ENCODE measurements around the gene NR2F6.

Gene NR2F6

GRCh38 chr19:17282488-17283125, 36.9 kb upstream of the NR2F6 start:
- Histone ChIP-seq H3K27me3 (ENCODE audit: control insufficient read depth, low read length) (no peaks in the 10 kb centered on the region), H3K27ac (ENCODE audit: low read depth, low read length) (peak overlapping the region; percentile 92), H3F3A (ENCODE audit: control insufficient read depth, insufficient read depth) (peaks cover 24% of the 10 kb centered on the region), H3K4me2 (ENCODE audit: low read length) (peak overlapping the region; percentile 80), H3K9me2 (replicated peaks; ENCODE audit: control insufficient read depth, low read length) (no peaks in the 10 kb centered on the region), H3K4me3 (ENCODE audit: low read length) (peak overlapping the region; percentile 85), H3K4me1 (ENCODE audit: control insufficient read depth, low read length) (peaks cover 38% of the 10 kb centered on the region), H4K20me1 (ENCODE audit: control insufficient read depth, insufficient read depth, low read depth, low read length) (peaks cover 13% of the 10 kb centered on the region; the same call in 1 of the 2 replicates), H3K79me2 (ENCODE audit: control insufficient read depth, low read length) (peaks cover 33% of the 10 kb centered on the region), H3K9me3 (ENCODE audit: control insufficient read depth, insufficient read depth, low read length) (no peaks in the 10 kb centered on the region), H3K36me3 (ENCODE audit: control insufficient read depth, low read length) (peaks cover 60% of the 10 kb centered on the region)
- TF ChIP-seq, protein P1, sequence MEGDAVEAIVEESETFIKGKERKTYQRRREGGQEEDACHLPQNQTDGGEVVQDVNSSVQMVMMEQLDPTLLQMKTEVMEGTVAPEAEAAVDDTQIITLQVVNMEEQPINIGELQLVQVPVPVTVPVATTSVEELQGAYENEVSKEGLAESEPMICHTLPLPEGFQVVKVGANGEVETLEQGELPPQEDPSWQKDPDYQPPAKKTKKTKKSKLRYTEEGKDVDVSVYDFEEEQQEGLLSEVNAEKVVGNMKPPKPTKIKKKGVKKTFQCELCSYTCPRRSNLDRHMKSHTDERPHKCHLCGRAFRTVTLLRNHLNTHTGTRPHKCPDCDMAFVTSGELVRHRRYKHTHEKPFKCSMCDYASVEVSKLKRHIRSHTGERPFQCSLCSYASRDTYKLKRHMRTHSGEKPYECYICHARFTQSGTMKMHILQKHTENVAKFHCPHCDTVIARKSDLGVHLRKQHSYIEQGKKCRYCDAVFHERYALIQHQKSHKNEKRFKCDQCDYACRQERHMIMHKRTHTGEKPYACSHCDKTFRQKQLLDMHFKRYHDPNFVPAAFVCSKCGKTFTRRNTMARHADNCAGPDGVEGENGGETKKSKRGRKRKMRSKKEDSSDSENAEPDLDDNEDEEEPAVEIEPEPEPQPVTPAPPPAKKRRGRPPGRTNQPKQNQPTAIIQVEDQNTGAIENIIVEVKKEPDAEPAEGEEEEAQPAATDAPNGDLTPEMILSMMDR (IDR thresholded peaks at IDR 0.05; ENCODE audit: low read depth, low read length, poor library complexity, severe bottlenecking), result peak; percentile 92
- TF ChIP-seq EZH2phosphoT487 (IDR thresholded peaks at IDR 0.05; ENCODE audit: borderline replicate concordance, low read length), result no peak

DNA sequence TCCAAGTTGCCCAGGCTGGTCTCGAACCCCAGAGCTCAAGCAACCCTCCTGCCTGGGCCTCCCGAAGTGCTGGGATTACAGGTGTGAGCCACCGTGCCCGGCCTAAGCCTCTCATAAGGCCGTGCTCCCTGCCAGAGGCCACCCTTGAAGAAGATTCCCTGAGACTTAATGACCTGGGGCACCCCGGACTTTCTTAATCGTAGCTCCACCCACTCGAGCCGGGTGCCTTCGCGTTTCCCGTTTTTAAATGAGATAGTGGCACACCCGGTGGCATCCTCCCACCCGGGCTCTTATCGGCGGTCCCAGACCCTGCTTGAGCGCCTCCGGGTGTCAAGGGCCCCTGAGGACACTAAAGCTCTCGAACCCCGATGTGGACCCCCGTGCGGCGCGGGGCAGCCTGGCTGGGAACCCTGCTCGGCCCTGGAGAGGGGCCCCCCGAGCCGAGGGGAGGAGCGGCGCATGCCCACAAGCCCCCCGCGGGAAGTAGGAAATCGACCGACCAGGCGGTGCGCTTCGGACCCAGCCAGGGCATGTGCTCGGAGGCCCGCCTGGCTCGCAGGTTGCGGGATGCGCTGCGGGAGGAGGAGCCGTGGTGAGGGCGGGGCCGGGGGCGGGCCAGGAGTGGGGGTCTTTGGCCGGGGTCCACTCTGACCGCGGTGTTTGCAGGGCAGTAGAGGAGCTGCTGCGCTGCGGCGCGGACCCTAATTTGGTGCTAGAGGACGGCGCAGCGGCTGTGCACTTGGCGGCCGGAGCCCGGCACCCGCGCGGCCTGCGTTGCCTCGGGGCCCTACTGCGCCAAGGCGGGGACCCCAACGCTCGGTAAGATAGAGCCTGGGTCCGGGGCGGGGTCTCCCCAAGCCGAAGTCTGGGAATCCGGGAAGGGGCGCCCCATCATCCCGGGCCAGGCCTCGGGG, 35.9 kb upstream of the NR2F6 start, which contains the start of gene ANKLE1:
ANKLE1 (plus strand) TSS at position 511 of the 914 bp plus-strand sequence; CDS start at position 531, 20 bp downstream.
- peaks cover 63% of the 10 kb centered on the region for H3K36me3 ChIP-seq (ENCODE audit: control insufficient read depth, low read length)
- H3K9me3 ChIP-seq (ENCODE audit: control insufficient read depth, insufficient read depth, low read length), result no peaks in the 10 kb centered on the region
- H3K4me2 ChIP-seq (ENCODE audit: low read length), result peak within 1 kb of the TSS; percentile 80
- peaks cover 13% of the 10 kb centered on the region; the same call in 1 of the 2 replicates for H4K20me1 ChIP-seq (ENCODE audit: control insufficient read depth, insufficient read depth, low read depth, low read length)
- peak within 1 kb of the TSS; percentile 85 for H3K4me3 ChIP-seq (ENCODE audit: low read length)
- H3K9me2 ChIP-seq (replicated peaks; ENCODE audit: control insufficient read depth, low read length), result no peaks in the 10 kb centered on the region
- H3K4me1 ChIP-seq (ENCODE audit: control insufficient read depth, low read length), result peaks cover 38% of the 10 kb centered on the region
- peaks cover 23% of the 10 kb centered on the region for H3F3A ChIP-seq (ENCODE audit: control insufficient read depth, insufficient read depth)
- H3K27me3 ChIP-seq (ENCODE audit: control insufficient read depth, low read length), result no peaks in the 10 kb centered on the region
- peaks cover 33% of the 10 kb centered on the region for H3K79me2 ChIP-seq (ENCODE audit: control insufficient read depth, low read length)
- H3K27ac ChIP-seq (ENCODE audit: low read depth, low read length), result peak within 1 kb of the TSS; percentile 92
- TF ChIP-seq EZH2phosphoT487 (IDR thresholded peaks at IDR 0.05; ENCODE audit: borderline replicate concordance, low read length), result no peak
- TF ChIP-seq, protein P1 (IDR thresholded peaks at IDR 0.05; ENCODE audit: low read depth, low read length, poor library complexity, severe bottlenecking), result no peak

DNA sequence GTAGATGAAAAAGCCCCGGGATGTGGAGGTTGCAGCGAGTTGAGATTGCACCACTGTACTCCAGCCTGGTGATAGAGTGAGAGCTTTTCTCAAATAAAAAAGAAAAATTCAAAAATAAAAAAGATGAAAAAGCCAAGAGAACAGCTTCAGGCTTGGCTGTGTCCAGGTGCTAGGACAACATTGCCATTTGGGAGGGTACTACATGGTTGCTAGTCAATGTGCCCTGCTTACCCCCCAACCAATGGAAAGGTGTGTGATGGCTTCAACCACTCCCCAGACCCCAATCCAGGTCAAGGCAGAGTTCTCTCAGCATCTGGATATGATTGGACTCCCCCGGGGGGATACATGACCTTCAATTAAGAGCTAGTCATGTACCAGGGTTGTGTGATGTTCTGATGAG, 33.7 kb upstream of the NR2F6 start:
- Histone ChIP-seq H4K20me1 (ENCODE audit: control insufficient read depth, insufficient read depth, low read depth, low read length) (peaks cover 13% of the 10 kb centered on the region; the same call in 1 of the 2 replicates), H3K9me2 (replicated peaks; ENCODE audit: control insufficient read depth, low read length) (no peaks in the 10 kb centered on the region), H3K4me1 (ENCODE audit: control insufficient read depth, low read length) (peaks cover 38% of the 10 kb centered on the region), H3K27me3 (ENCODE audit: control insufficient read depth, low read length) (no peaks in the 10 kb centered on the region), H3K9me3 (ENCODE audit: control insufficient read depth, insufficient read depth, low read length) (no peaks in the 10 kb centered on the region), H3K79me2 (ENCODE audit: control insufficient read depth, low read length) (peaks cover 33% of the 10 kb centered on the region), H3K4me2 (ENCODE audit: low read length) (0 out of 2 replicates have a peak overlapping the region, but pooled peaks have one; percentile 32), H3K36me3 (ENCODE audit: control insufficient read depth, low read length) (peaks cover 65% of the 10 kb centered on the region), H3F3A (ENCODE audit: control insufficient read depth, insufficient read depth) (peaks cover 20% of the 10 kb centered on the region), H3K4me3 (ENCODE audit: low read length) (no peak overlapping the region), H3K27ac (ENCODE audit: low read depth, low read length) (peak overlapping the region; percentile 92)
- TF ChIP-seq EZH2phosphoT487 (IDR thresholded peaks at IDR 0.05; ENCODE audit: borderline replicate concordance, low read length), result no peak
- TF ChIP-seq, protein P1 (IDR thresholded peaks at IDR 0.05; ENCODE audit: low read depth, low read length, poor library complexity, severe bottlenecking), result no peak
